H54 (cell line): ENCODE data around the gene SLC25A47.
"Not testable (repeated sequence)": the region's sequence is repeated elsewhere in the genome, so short reads cannot be mapped to it uniquely, and the experiment has no call there.

Experiments
- DNase-seq: peaks from one replicate; pipeline ENCODE4 v3.0.0; 2011; ENCODE audit warnings: low spot score, mixed read lengths; ENCODE audit not compliant: insufficient read length
- FAIRE-seq: peaks from 3 replicates; lab custom pipeline; 2011; peaks lifted over from hg19 to GRCh38; lab: Jason Lieb, UNC
- POLR2A ChIP-seq: IDR thresholded peaks from 2 replicates; pipeline ENCODE4 v1.6.1; 2011; ENCODE audit warnings: low read depth, mild to moderate bottlenecking, low read length

Gene SLC25A47

GRCh38 chr14:100285913-100286400 lies 37.2 kb upstream of the SLC25A47 start:
- FAIRE-seq: no peak
- TF ChIP-seq POLR2A: no peak

DNA sequence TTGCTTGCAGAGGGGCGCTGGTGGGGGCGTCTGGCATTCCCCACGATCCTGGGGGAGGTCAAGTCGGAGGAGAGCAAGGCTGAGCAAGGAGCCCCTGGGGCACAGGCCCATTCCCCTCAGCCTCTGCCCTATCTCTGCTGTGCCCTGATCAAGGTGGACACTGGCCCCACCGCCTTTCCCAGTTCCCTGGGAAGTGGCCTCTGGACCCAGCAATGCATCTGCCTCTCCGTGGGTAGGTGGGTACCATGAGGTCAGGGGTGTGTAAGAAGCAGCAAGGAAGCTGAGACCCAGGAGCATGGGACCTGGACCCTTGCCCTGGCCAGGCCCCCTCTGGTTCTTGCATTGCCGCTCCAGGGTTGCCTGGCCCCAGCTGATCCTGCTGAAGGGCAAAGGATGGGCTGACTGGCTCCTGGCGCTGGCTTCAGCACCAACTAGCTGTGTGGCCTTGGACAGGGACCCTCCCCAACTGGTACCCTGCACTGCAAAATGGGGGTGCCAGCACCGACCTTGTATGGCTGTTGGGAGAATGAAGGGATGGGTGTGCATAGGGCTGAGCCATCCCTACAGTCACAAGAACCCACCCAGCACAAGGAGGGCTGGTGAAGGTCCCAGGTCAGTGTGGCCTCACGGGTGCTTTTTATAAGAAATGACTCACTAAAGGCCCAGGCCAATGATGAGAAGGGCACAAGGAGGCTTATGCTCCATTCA lies 36.5 kb upstream of the SLC25A47 start:
- FAIRE-seq (no peak), DNase-seq (no peak)
- TF ChIP-seq POLR2A: no peak

More at GRCh38 chr14:100285913-100286400, 37.2 kb upstream of the SLC25A47 start:
- DNase-seq: no peak

DNA sequence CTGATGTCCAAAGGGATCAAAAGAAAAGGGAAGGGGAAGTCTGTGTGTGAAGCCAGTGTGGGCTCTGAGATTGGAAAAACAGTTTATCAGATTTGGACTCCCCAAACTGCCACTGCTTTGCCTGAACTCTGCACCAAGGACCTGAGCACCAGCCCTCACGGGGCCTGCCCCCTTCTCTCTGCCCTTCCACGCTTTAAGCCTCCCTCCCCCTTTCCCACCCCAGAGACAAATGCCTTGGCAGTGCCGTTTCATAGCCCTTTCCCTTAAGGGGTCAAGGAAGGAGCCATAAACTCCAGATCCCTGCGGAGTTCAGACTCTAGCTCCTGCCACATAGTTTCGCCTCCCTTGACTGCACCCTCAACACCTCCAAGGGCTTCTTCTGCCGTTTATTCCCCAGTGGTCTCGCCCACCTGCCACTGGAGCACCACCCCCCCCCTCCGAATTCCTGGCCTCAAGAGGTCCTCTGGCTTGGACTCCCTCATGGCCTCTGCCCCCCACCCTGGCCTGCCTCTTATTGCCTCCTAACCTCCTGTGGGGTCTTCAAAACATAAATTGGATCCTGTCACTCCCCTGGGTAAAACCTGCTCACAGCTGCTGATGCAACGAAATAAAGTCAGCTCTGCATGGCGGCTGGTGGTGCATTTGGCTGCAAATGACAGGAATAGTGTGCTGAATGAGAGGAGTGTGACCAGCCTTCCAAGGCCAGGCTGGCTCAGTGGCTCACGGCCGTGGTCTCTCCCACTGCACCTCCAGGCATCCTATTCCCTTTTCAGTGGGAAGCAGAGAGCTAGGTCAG lies 35.7 kb upstream of the SLC25A47 start:
- TF ChIP-seq POLR2A: no peak
- DNase-seq (no peak), FAIRE-seq (no peak)

GRCh38 chr14:100287998-100288295 lies 35.2 kb upstream of the SLC25A47 start:
- DNase-seq, FAIRE-seq: not testable (repeated sequence)

DNA sequence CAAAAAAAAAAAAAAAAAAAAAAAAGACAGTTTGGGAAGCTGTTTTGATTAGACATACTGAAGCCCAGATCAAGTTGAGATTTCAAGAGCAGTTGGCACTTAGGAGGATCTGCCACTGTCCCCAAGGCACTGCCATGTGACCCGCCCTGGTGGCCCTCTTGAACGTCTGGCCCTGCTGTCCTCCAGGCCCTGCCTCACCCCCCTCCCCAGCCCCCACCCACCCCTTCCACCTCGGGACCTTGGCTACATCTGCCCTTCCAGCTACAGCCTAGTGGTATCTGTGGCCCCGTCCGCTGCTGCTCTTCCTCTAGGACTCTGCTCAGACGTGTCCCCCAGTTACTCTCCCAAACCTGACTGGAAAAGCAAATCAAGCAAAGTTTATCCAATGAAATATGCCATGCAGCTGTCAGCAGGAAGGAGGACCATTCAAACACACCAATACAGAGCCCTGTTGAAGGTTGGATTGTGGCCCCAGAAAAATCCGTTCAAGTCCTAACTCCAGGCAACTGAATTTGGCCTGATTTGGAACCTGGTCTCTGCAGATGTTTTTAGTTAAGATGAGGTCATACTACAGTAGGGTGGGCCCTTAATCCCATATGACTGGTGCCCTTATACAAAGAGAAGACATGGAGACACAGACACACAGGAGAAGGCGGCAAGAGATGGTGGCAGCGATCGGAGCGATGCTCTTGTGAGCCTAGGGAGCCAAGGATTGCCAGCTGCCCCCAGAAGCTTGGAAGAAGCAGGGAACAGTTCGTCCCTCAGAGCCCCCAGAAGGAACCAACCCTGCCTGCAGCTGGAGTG lies 34.6 kb upstream of the SLC25A47 start:
- no peak for TF ChIP-seq POLR2A
- FAIRE-seq (no peak), DNase-seq (no peak)

DNA sequence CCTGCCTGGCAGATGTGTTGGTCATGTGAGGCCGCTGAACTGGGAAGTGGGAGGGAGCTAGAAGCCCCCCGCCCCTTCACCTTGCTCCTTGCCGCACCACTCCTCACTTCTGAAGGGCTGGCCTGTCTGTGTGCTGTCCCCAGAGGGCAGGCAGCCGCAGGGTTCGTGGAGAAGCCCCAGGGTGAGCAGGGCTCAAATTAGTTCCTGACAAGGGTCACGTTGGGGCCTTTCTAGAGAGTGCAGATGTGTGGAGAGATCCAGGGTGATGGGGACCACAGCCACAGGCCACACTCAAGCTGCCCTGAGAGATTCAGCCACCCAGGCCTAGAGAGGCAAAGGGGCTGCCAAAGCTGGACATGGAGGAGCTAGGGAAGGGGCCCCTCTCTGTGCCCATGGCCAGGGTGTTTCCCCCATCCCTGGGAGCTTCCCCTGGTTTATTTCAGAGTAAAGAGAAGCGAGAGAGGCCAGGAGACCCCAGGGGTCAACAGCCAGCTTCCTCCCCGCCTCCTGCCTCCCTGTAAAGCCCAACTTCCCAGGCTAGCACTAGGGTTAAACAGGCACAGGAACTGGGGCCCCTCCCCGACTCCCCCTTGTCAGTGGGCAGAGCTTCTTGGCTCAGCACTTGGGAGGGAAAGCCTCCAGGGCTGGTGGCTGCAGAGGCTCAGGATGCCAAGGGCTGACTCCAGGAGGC lies 33.1 kb upstream of the SLC25A47 start:
- TF ChIP-seq POLR2A: no peak
- no peak for DNase-seq
- FAIRE-seq: no peak

- FAIRE-seq: no peak
- no peak for DNase-seq
- TF ChIP-seq POLR2A: no peak
Observed at GRCh38 chr14:100290607-100291304, 32.4 kb upstream of the SLC25A47 start.

DNA sequence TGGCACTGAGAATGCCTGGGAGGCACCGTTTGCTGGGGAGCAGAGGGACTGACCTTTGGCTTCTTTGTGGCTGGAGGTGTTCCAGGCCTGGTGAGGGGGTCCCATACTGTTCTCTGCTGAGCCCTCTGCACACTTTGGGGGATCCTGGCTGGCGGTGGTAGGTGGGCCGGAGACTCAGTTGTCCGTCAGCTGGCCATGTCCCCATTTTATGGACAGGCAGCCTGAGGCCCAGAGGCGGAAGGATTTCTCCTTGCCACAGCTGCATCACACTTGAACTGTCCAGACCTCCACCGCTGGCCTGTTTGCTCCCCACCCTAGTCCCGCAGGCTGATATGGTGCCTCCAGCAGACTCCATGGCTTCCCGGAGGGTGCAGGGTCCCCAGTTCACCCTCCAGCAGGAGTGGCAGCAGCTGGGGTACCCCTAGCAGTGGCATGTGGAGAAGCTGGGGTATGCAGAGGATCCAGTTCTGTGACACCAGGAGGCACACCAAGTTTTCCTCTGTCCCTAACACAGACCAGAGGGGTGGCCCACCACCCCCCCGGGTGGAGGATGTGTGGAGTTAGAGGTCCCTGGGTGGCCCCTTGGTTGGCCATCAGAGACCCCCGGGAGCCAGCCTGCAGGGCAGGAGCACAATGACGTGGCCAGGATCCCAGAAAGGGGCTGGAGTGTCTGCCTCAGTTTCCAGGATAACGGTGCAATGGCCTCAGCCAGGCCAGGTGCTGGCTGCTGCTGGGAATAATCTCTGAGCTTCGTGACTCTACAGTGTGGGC lies 31.6 kb upstream of the SLC25A47 start:
- DNase-seq (no peak), FAIRE-seq (no peak)
- TF ChIP-seq POLR2A: no peak

DNA sequence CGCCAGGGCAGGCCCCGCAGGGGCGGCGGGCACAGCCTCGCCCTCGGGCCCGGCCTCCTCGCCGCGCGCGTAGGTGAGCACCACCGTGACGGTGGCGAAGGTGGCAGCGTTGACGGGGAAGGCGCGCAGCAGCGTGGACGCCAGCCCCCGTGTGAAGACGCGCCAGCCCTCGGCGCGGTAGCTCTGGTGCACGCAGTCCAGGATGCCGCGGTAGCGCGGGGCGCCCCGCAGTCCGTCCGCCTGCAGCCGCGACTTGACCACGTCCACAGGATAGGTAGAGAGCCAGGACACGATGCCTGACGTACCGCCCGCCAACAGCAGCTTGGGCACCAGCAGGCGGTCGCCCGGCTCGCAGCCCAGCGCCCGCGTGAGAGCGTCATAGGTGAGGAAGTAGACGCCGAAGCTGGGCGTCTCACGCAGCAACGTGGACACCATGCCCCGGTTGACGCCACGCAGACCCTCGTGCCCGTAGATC lies 30.8 kb upstream of the SLC25A47 start:
- DNase-seq (no peak), FAIRE-seq (no peak)
- no peak for TF ChIP-seq POLR2A

DNA sequence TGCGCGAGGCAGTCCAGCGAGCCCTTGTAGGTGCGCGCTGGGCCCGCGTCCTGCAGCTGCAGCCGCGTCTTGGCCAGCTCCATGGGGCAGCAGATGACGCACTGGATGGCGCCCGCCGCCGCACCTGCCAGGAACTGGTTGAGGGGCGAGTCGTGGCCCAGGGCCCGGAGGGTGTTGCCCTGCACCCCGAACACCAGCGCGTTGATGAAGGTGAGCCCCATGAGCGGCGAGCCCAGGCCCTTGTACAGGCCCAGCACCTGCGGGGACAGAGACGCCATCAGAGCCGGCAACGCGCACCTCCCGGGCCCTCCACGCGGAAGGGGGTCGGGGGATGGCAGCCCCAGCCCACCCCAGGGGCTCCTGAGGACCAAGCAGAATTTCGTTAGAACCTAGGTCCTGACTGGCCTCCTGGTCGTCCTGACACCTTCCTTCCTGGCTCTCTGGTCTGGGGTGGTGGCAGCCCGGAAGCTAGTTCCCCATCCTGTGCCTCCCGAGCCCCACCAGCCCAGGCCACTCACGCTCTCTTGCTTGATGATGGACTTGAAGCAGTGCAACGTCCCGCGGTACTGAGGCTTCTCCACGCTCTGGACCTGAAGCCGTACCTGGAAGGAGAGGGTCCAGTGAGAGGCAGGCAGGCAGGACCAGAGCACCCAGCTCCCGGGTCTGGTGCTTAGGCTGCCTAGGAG lies 30.2 kb upstream of the SLC25A47 start:
- DNase-seq: no peak
- TF ChIP-seq POLR2A: no peak

GRCh38 chr14:100293497-100294212 lies 29.5 kb upstream of the SLC25A47 start:
- no peak for FAIRE-seq
- no peak for TF ChIP-seq POLR2A
- no peak for DNase-seq

More for the DNA sequence above, 30.2 kb upstream of the SLC25A47 start:
- no peak for FAIRE-seq
